K562 (cell line): ENCODE data around the gene ZNF106. TPM values are rescaled to one million over a fixed set of nuclear protein-coding genes. Genes with fewer than 3 reads are reported as not detected.
A peak's percentile ranks its signal among the peaks of the same experiment; 100 is the strongest.

Experiments
- BACH1 ChIP-seq: fragments of 200-800 bp; sonication (Bioruptor generic); IDR thresholded peaks from 2 replicates; pipeline ENCODE4 v1.6.1; 2016; ENCODE audit warnings: missing genetic modification characterization, missing compliant biosample characterization
- DMBX1 ChIP-seq: fragments of 250-450 bp; sonication (Bioruptor Pico); IDR thresholded peaks from 2 replicates; pipeline ENCODE4 v1.8.0; 2022; ENCODE audit warnings: inconsistent platforms, mild to moderate bottlenecking, moderate library complexity, borderline replicate concordance
- EP400 ChIP-seq: fragments of 450-650 bp; IDR thresholded peaks from 2 replicates; pipeline ENCODE4 v1.6.1; 2017; ENCODE audit warnings: antibody characterized with exemption, mild to moderate bottlenecking, moderate library complexity
- ERF ChIP-seq: fragments of 450-650 bp; formaldehyde crosslinking; IDR thresholded peaks from 2 replicates; pipeline ENCODE4 v1.4.0; 2020; ENCODE audit warnings: mild to moderate bottlenecking, mixed read lengths
- HNRNPK ChIP-seq: fragments of 200-400 bp; formaldehyde crosslinking; IDR thresholded peaks from one replicate; pipeline ENCODE4 v1.6.1; 2018; ENCODE audit warnings: mild to moderate bottlenecking, low read depth, low read length; ENCODE audit not compliant: poor library complexity, severe bottlenecking
- NFYB ChIP-seq: IDR thresholded peaks from 2 replicates; pipeline ENCODE4 v1.6.1; 2011; ENCODE audit warnings: mild to moderate bottlenecking, moderate library complexity; ENCODE audit not compliant: insufficient read length; ENCODE audit errors: extremely low read depth
- NR2F6 ChIP-seq: fragments of 450-650 bp; formaldehyde crosslinking; IDR thresholded peaks from 2 replicates; pipeline ENCODE4 v1.4.0; 2020; ENCODE audit warnings: mild to moderate bottlenecking
- NR4A1 ChIP-seq, 2 experiments: fragments of 250-450 bp in 1 of 2; fragments of 450-650 bp in 1 of 2; sonication (Bioruptor Pico) in 1 of 2; IDR thresholded peaks; 2 replicates each; pipeline versions ENCODE4 v1.4.0 to v1.6.1; 2016 to 2020; ENCODE audit warnings: mild to moderate bottlenecking in 2 of 2, missing compliant biosample characterization in 1 of 2, missing genetic modification characterization in 1 of 2, moderate library complexity in 1 of 2
- PHF8 ChIP-seq: fragments of 200-600 bp; sonication (generic); IDR thresholded peaks from 2 replicates; pipeline ENCODE4 v1.6.1; 2012; ENCODE audit warnings: mixed run types, mild to moderate bottlenecking, inconsistent platforms, low read length, moderate library complexity, borderline replicate concordance
- POU5F1 ChIP-seq: fragments of 150-350 bp; IDR thresholded peaks from 2 replicates; pipeline ENCODE4 v1.6.1; 2014; ENCODE audit warnings: borderline replicate concordance, low read length, low read depth, mild to moderate bottlenecking; ENCODE audit not compliant: partially characterized antibody
- ZBTB17 ChIP-seq: fragments of 450-650 bp; formaldehyde crosslinking; IDR thresholded peaks from 2 replicates; pipeline ENCODE4 v1.4.0; 2020; ENCODE audit warnings: mild to moderate bottlenecking
- ZBTB7A ChIP-seq: IDR thresholded peaks from 2 replicates; pipeline ENCODE4 v1.6.1; 2011; ENCODE audit warnings: low read depth, mild to moderate bottlenecking, low read length, moderate library complexity, borderline replicate concordance; ENCODE audit not compliant: control insufficient read depth
- ZFP36 ChIP-seq: fragments of 150-350 bp; IDR thresholded peaks from 2 replicates; pipeline ENCODE4 v1.6.1; 2018; ENCODE audit warnings: low read length, low read depth; ENCODE audit not compliant: partially characterized antibody
- ZNF175 ChIP-seq: fragments of 200-800 bp; sonication (Bioruptor generic); IDR thresholded peaks from 2 replicates; pipeline ENCODE4 v1.6.1; 2016; ENCODE audit warnings: low read depth, mild to moderate bottlenecking, missing genetic modification characterization, missing compliant biosample characterization
- ZNF212 ChIP-seq: fragments of 450-650 bp; formaldehyde crosslinking; IDR thresholded peaks from 2 replicates; pipeline ENCODE4 v1.4.0; 2020; ENCODE audit warnings: mild to moderate bottlenecking
- ZNF696 ChIP-seq: fragments of 250-450 bp; sonication (Bioruptor Pico); conservative IDR thresholded peaks from 2 replicates; pipeline ENCODE4 v1.4.0; 2020; ENCODE audit warnings: mild to moderate bottlenecking, moderate library complexity
- polyA plus RNA-seq, 8 experiments: library from polyadenylated mRNA; depleted of rRNA in 4 of 8; stranded (reverse) in 5 of 8; unstranded in 3 of 8; fragments of >200 nt; fragmentation: Nextera tagmentation in 2 of 8; fragmentation: Illumina TruSeq in 1 of 8; extraction: Ambion mirVana in 2 of 8; extraction: Trizol in 1 of 8; gene quantifications; 2 replicates each; pipeline versions ENCODE4 v1.2.1 to v1.2.3, GENCODE V29; 2011 to 2014; ENCODE audit warnings: inconsistent platforms in 1 of 8, missing spikeins in 1 of 8
- total RNA-seq, 7 experiments: library from RNA; depleted of rRNA in 6 of 7; stranded (reverse); fragments of >200 nt in 6 of 7; fragmentation: Illumina TruSeq in 2 of 7; extraction: Trizol in 2 of 7; gene quantifications; 2 replicates each; pipeline versions ENCODE4 v1.2.1 to v1.2.3, GENCODE V29; 2011 to 2021; ENCODE audit warnings: low replicate concordance in 1 of 7
- TF ChIP-seq, protein P1 (sequence below): fragments of 250-450 bp; sonication (Bioruptor Pico); IDR thresholded peaks from 2 replicates; pipeline ENCODE4 v1.5.0; 2020; ENCODE audit warnings: mild to moderate bottlenecking, borderline replicate concordance
- TF ChIP-seq, protein P2 (sequence below): fragments of 450-650 bp; IDR thresholded peaks from 2 replicates; pipeline ENCODE4 v1.6.1; 2016; ENCODE audit warnings: borderline replicate concordance
- TF ChIP-seq, protein P3 (sequence below), 2 experiments: fragments of 250-450 bp in 1 of 2; fragments of 450-650 bp in 1 of 2; sonication (Bioruptor Pico) in 1 of 2; IDR thresholded peaks; 2 replicates each; pipeline versions ENCODE4 v1.6.1 to v1.8.0; 2016 to 2021; ENCODE audit warnings: mild to moderate bottlenecking in 2 of 2, moderate library complexity in 2 of 2, missing compliant biosample characterization in 1 of 2, missing genetic modification characterization in 1 of 2
- TF ChIP-seq, protein P4 (sequence below): fragments of 250-450 bp; sonication (Bioruptor Pico); IDR thresholded peaks from 2 replicates; pipeline ENCODE4 v1.8.0; 2021; ENCODE audit warnings: borderline replicate concordance, mild to moderate bottlenecking, moderate library complexity; ENCODE audit not compliant: poor library complexity, severe bottlenecking

Gene ZNF106
- total and polyA plus RNA-seq, 9 of the 15 experiments (the other 6 are each of a cell fraction or from before 2014, with no cell fraction given): 14.4 to 55.3 (median 33.7) TPM

DNA sequence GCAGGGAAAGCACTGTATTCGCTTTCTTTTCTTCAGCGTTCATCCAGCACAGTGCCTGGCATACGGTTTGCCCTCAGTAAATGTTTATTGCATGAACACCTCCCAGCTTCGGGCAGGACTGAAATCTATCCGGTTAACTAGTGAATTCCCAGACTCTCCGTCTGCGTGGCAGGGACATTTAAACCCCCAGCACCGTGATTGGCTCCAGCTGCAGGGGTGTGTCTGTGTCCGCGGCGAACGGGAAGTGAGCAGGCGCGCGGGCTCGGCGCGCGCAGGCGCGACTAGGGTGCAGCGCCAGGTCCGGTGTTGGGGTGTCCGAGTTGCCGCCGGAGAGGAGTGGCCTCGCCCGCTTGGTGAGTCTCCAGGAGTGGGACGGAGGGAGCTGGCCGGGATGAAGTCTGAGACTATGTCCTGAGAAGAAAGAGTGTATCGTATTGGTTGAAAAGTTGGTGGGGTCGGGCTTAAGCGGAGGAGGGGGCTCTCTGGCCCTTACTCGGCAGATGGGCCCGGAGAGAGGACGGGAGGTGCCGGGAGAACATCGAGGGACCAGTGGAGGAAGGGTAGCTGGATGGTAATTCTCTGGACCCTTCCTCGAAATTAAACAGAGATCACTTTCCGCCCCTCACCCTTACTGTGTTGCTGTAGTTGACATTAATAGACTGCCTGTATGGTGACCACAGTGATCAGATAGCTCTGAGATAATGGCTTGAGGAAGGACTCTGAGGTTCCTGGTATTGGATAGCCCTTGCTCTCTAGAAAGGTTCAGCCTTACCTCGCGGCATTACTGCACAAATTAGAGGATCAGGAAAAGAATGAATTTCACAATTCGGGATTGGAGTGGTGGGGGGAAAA is 4.6 kb upstream of the ZNF106 start, which contains the start of gene SNAP23 (continued):
- TF ChIP-seq HNRNPK: no peak
- TF ChIP-seq DMBX1: no peak
- TF ChIP-seq ZFP36: no peak
- peak; percentile 73; the same call in 1 of the 2 replicates for TF ChIP-seq ZBTB7A
- no peak; the same call in 1 of the 2 replicates for TF ChIP-seq BACH1 (tag)
- peak; percentile 93 for TF ChIP-seq NFYB
- TF ChIP-seq NR2F6 (CRISPR knock-in tag): no peak
- TF ChIP-seq, protein P1, sequence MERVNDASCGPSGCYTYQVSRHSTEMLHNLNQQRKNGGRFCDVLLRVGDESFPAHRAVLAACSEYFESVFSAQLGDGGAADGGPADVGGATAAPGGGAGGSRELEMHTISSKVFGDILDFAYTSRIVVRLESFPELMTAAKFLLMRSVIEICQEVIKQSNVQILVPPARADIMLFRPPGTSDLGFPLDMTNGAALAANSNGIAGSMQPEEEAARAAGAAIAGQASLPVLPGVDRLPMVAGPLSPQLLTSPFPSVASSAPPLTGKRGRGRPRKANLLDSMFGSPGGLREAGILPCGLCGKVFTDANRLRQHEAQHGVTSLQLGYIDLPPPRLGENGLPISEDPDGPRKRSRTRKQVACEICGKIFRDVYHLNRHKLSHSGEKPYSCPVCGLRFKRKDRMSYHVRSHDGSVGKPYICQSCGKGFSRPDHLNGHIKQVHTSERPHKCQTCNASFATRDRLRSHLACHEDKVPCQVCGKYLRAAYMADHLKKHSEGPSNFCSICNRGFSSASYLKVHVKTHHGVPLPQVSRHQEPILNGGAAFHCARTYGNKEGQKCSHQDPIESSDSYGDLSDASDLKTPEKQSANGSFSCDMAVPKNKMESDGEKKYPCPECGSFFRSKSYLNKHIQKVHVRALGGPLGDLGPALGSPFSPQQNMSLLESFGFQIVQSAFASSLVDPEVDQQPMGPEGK: no peak
- TF ChIP-seq, protein P2, sequence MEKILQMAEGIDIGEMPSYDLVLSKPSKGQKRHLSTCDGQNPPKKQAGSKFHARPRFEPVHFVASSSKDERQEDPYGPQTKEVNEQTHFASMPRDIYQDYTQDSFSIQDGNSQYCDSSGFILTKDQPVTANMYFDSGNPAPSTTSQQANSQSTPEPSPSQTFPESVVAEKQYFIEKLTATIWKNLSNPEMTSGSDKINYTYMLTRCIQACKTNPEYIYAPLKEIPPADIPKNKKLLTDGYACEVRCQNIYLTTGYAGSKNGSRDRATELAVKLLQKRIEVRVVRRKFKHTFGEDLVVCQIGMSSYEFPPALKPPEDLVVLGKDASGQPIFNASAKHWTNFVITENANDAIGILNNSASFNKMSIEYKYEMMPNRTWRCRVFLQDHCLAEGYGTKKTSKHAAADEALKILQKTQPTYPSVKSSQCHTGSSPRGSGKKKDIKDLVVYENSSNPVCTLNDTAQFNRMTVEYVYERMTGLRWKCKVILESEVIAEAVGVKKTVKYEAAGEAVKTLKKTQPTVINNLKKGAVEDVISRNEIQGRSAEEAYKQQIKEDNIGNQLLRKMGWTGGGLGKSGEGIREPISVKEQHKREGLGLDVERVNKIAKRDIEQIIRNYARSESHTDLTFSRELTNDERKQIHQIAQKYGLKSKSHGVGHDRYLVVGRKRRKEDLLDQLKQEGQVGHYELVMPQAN: peak; percentile 81
- TF ChIP-seq ERF (CRISPR knock-in tag): no peak
- TF ChIP-seq ZNF175 (CRISPR knock-in tag): 0 out of 2 replicates have a peak, but pooled peaks have one; percentile 62
- peak; percentile 38; the same call in 1 of the 2 replicates for TF ChIP-seq EP400
- TF ChIP-seq, protein P3, sequence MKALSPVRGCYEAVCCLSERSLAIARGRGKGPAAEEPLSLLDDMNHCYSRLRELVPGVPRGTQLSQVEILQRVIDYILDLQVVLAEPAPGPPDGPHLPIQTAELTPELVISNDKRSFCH (CRISPR knock-in tag; IDR thresholded peaks at IDR 0.05): no peak
- TF ChIP-seq, protein P3 (tag; IDR thresholded peaks at IDR 0.05): peak; percentile 56; the same call in 1 of the 2 replicates
- peak; percentile 76; the same call in 1 of the 2 replicates for TF ChIP-seq PHF8
- no peak for TF ChIP-seq ZNF212 (CRISPR knock-in tag)
- no peak for TF ChIP-seq NR4A1 (CRISPR knock-in tag; IDR thresholded peaks at IDR 0.05)
- no peak for TF ChIP-seq NR4A1 (tag; IDR thresholded peaks at IDR 0.05)
- TF ChIP-seq POU5F1: peak; percentile 49
- no peak for TF ChIP-seq ZBTB17 (CRISPR knock-in tag)
- TF ChIP-seq, protein P4, sequence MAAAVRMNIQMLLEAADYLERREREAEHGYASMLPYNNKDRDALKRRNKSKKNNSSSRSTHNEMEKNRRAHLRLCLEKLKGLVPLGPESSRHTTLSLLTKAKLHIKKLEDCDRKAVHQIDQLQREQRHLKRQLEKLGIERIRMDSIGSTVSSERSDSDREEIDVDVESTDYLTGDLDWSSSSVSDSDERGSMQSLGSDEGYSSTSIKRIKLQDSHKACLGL (CRISPR knock-in tag): peak; percentile 37
- TF ChIP-seq ZNF696: no peak
